Activated CD4-positive, alpha-beta T cell treated with anti-CD3 and anti-CD28 coated beads, Interleukin-2, amount 10 ng/mL, durations not matched to agents 7 days and 5 days (primary cell): Measurements from ENCODE around the gene RAD51B. TPM values are rescaled to one million over a fixed set of nuclear protein-coding genes. Genes with fewer than 3 reads are reported as not detected.

Source experiments
- CTCF ChIA-PET: fragments of 350-600 bp; sonication (Branson Sonifier 250); formaldehyde crosslinking; loops from one replicate; lab custom pipeline; 2021; ENCODE audit warnings: antibody characterized with exemption; lab: Charles Lee
- POLR2A ChIA-PET: fragments of 350-600 bp; sonication (Branson Sonifier 250); formaldehyde crosslinking; loops from one replicate; lab custom pipeline; 2021; ENCODE audit warnings: antibody characterized with exemption; lab: Charles Lee
- DNase-seq: peaks from one replicate; pipeline ENCODE4 v3.0.0-alpha.2; 2020
- H3K27ac Mint-ChIP-seq: one replicate; pipeline ENCODE4 v1.8.0; 2021; ENCODE audit warnings: mild to moderate bottlenecking, moderate library complexity, mixed read lengths
- H3K27me3 Mint-ChIP-seq: one replicate; pipeline ENCODE4 v1.8.0; 2021; ENCODE audit warnings: mixed read lengths
- H3K36me3 Mint-ChIP-seq: one replicate; pipeline ENCODE4 v1.8.0; 2021; ENCODE audit warnings: low read depth, mixed read lengths
- H3K4me1 Mint-ChIP-seq: one replicate; pipeline ENCODE4 v1.8.0; 2021; ENCODE audit warnings: mixed read lengths
- H3K4me3 Mint-ChIP-seq: one replicate; pipeline ENCODE4 v1.8.0; 2021; ENCODE audit warnings: mild to moderate bottlenecking, moderate library complexity, mixed read lengths
- H3K9me3 Mint-ChIP-seq: one replicate; pipeline ENCODE4 v1.8.0; 2021; ENCODE audit warnings: mixed read lengths
- total RNA-seq, 2 experiments: library from RNA; stranded (reverse); gene quantifications; one replicate each; pipeline ENCODE4 v1.2.3, GENCODE V29; 2021

Gene RAD51B
- total RNA-seq, 2 experiments from 2014 or later: 20.6 to 30.3 TPM

DNA sequence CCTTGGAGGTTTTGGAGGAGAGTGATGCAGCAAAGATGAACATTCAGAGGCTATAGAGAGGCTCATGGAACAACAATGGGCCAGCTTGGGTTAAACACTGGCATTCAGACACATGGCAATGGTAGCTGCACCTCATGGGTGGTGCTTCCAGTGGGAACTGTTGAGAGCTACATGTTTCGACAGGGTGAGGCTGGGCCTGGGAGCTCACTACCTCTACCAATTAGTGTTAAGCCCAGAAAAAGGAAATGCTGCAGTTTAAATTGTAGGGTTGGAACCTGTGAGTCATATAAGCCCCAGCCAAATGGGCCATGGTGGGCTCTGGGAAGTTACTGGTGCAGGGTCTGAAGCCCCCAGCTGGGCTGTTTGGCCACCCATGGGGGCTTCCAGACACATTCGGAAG, 693.6 kb downstream of the RAD51B start:
- Mint-ChIP-seq H3K27me3 (no peaks in the 10 kb centered on the region), H3K4me3 (no peak overlapping the region), H3K9me3 (no peaks in the 10 kb centered on the region), H3K27ac (no peak overlapping the region), H3K4me1 (peaks cover 23% of the 10 kb centered on the region), H3K36me3 (peaks cover 5% of the 10 kb centered on the region)
- POLR2A ChIA-PET: no interaction called here
- DNase-seq: no peak
- CTCF ChIA-PET: interaction anchor here (1.1 kb wide), 1 partner anchor 9 kb away, joined by 5 read pairs; no protein-coding TSS in a partner anchor

DNA sequence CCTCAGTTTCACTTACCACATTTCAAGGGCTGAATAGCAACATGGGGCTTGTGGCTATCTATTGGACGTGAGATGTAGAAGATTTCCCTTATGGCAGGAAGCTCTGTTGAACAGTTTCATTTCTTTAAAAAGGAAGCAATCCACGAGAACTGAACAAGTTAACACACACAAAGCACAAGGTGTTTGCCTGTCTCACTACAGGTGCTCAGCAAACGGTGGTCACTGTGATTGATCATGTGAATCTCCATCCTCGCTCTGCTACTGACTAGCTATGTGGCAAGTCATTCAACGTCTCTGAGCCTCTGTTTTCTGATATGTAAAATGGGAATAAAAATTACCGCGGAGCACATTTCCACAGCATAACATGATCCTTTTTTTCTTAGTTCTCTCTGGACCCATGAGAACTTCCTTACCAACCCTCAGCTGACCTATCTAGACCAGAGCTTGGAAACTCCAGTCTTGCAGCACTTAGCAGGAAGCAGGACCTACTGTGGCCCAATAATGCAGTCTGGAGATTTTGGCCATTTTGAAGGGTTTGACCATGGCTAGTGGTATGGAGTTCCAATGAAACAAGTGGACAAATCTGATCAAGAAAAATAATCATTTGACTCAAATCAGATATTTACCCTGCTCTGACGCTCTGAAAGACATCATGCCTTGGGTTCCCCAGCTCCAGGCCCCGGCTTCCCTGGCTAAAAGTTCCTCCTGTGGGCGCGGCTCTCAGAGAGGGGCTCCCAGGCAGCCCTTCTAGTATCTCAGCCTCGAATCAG, 694.4 kb downstream of the RAD51B start:
- Mint-ChIP-seq H3K9me3 (no peaks in the 10 kb centered on the region), H3K27me3 (no peaks in the 10 kb centered on the region), H3K36me3 (peaks cover under 1% of the 10 kb centered on the region), H3K27ac (no peak overlapping the region), H3K4me3 (no peak overlapping the region), H3K4me1 (peaks cover 18% of the 10 kb centered on the region)
- ChIA-PET POLR2A (interaction anchor here (0.7 kb wide), 1 partner anchor 145 kb away, joined by 3 read pairs; no protein-coding TSS in a partner anchor), CTCF (no interaction called here)
- DNase-seq: no peak

DNA sequence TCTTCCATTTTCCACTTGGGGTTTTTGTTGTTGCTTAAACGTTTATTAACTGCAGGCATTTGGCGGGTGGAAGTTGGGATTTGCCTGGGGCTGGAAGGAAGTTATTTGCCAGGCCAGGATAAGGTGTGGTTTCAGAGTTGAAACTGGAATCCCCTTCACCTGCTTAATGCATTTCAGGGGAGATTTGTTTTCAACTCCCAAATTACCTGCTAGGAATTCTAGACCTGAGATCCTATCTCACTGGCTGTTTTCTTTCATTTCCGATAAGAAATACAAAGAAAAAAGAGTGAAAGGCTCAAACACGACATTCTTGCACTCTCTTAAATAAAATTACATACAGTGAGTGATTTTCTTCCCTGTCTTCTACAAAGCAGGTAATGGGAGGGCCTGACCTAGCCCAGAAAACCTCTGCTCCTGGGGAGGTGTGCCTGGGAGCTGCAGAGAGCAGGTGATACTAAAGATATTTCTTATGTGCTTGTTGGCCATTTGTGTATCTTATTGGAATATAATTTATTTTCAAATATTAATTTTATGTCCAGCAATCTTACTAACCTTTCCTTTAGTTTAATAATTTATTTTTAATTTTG, 695.1 kb downstream of the RAD51B start:
- no peak for DNase-seq
- Mint-ChIP-seq H3K36me3 (no peaks in the 10 kb centered on the region), H3K4me1 (peaks cover 22% of the 10 kb centered on the region), H3K9me3 (no peaks in the 10 kb centered on the region), H3K27me3 (no peaks in the 10 kb centered on the region), H3K4me3 (no peak overlapping the region), H3K27ac (no peak overlapping the region)
- CTCF ChIA-PET: no interaction called here
- POLR2A ChIA-PET: no interaction called here

DNA sequence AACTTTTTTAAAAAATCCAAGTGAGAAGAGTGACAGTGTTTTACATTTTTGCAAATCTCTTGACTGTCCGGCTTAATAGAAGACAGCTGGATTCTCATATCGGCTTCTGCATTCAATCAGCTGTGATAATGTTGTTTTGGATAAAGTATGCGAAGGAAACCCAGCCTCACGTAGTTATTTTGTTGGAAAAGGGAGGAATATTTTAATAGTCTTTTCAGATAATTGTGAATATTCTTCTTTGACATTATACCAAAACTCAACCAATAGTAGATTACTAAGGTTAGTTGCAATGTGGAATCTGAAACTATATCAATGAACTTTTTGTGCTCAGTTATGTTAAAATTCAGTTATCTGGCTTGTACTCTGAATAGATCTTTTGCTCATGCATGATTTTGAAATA, 696.8 kb downstream of the RAD51B start:
- no peaks in the 10 kb centered on the region for H3K36me3 Mint-ChIP-seq
- ChIA-PET CTCF (interaction anchor here (0.5 to 1.1 kb wide), 3 partner anchors 40 to 564 kb away, joined by 3 to 4 read pairs (median 3); no protein-coding TSS in a partner anchor), POLR2A (no interaction called here)
- DNase-seq: no peak
- no peak overlapping the region for H3K27ac Mint-ChIP-seq
- H3K9me3 Mint-ChIP-seq: no peaks in the 10 kb centered on the region
- H3K4me3 Mint-ChIP-seq: no peak overlapping the region
- no peaks in the 10 kb centered on the region for H3K27me3 Mint-ChIP-seq
- H3K4me1 Mint-ChIP-seq: peaks cover 24% of the 10 kb centered on the region

DNA sequence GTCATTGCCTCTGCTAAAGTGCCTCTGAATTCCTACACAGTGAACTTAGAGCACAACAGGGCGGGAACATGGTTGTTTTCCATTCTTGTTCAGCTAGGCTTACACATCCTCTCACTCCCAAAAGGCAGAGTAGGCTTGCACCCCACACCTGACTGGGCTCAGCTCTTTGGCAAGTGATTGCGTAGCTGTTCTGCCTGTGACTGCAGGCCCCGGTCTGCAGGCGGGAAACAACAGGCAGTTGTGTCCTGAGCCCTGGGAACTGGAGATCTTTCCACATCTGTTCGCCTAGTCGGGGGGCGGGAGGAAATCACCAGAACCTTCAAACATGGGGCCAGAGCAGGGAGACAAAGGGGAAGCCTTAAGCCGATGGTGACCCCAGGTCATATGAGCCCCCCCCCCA, 698.6 kb downstream of the RAD51B start:
- DNase-seq: no peak
- POLR2A ChIA-PET: no interaction called here
- H3K4me1 Mint-ChIP-seq: peaks cover 17% of the 10 kb centered on the region
- no peaks in the 10 kb centered on the region for H3K36me3 Mint-ChIP-seq
- H3K27me3 Mint-ChIP-seq: no peaks in the 10 kb centered on the region
- CTCF ChIA-PET: interaction anchor here (1.5 kb wide), 2 partner anchors 10 to 11 kb away, joined by 3 to 4 read pairs; no protein-coding TSS in a partner anchor
- no peaks in the 10 kb centered on the region for H3K9me3 Mint-ChIP-seq
- H3K4me3 Mint-ChIP-seq: no peak overlapping the region
- H3K27ac Mint-ChIP-seq: no peak overlapping the region

DNA sequence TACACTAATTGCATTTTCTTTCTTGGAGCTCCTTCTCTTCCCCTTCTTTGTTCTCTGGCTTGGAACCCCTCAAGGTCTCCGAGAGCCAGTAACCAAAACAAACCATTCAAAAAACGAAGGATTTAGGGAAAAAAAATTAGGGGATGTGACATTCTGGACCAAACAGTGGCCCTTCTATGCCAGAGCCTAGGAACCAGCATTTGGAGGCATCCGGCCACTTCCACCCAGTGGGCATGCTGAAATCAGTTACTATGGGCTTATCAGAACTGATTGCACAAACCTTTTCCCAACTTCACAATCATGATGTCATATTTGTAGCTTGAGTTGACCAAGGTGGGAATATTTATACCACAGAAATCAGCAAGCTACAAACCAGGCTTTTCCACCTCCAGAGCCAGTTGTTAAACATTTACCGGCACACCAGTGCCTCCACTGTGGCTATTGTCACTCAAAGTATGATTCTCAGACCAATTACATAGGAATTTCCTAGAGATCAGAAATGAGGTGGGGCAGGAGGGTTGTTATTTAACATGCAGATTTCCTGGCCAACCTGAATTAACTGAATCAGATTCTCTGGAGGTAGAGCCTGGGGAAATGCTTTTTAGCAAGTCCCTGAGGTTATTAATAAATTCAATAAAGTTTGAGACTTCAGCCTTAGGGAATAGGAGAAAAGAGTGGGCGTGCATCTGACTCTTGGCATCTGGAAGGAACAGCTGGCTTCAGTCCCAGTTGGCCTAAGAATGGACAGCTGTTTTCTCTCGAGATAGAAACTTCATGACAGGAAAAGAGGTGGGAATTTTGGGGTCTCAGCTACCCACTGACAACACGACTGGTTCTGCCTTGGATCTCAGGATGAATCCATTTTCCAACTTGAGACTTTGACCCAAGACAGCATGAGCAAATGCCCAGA, 699.4 kb downstream of the RAD51B start:
- Mint-ChIP-seq H3K4me1 (peaks cover 8% of the 10 kb centered on the region), H3K27me3 (no peaks in the 10 kb centered on the region), H3K9me3 (no peaks in the 10 kb centered on the region), H3K27ac (no peak overlapping the region), H3K4me3 (no peak overlapping the region), H3K36me3 (no peaks in the 10 kb centered on the region)
- POLR2A ChIA-PET: no interaction called here
- CTCF ChIA-PET: interaction anchor here (1.5 kb wide), 2 partner anchors 10 to 11 kb away, joined by 3 to 4 read pairs; no protein-coding TSS in a partner anchor
- no peak for DNase-seq

DNA sequence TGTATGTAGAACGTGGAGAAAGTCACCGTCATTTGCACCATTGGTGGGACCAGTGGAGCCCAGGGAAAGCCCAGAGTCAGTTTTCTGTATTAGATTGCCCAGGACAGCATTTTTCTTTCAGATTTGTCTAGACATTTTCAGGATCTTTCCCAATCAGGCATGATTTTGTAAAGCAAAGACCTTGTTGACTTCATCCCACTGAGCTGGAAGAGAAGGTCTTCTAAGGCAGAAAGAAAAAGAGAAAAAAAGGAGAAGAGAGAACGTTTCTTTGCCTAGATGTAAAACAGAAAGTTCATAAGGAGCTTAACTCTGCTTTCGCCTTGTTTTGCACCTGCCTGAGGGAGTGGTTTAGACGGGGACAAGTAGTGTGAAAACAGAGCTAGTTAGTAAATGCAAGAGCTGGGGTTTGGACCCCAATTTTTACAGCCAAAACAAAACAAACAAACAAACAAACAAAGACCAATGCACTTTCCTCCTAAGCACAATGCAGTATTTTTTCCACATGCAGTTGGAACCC, 700.1 kb downstream of the RAD51B start:
- H3K4me1 Mint-ChIP-seq: peaks cover 6% of the 10 kb centered on the region
- H3K27me3 Mint-ChIP-seq: no peaks in the 10 kb centered on the region
- no peak overlapping the region for H3K27ac Mint-ChIP-seq
- H3K4me3 Mint-ChIP-seq: no peak overlapping the region
- peaks cover under 1% of the 10 kb centered on the region for H3K9me3 Mint-ChIP-seq
- no peaks in the 10 kb centered on the region for H3K36me3 Mint-ChIP-seq
- DNase-seq: no peak
- POLR2A ChIA-PET: no interaction called here
- CTCF ChIA-PET: interaction anchor here (1.5 kb wide), 2 partner anchors 10 to 11 kb away, joined by 3 to 4 read pairs; no protein-coding TSS in a partner anchor

DNA sequence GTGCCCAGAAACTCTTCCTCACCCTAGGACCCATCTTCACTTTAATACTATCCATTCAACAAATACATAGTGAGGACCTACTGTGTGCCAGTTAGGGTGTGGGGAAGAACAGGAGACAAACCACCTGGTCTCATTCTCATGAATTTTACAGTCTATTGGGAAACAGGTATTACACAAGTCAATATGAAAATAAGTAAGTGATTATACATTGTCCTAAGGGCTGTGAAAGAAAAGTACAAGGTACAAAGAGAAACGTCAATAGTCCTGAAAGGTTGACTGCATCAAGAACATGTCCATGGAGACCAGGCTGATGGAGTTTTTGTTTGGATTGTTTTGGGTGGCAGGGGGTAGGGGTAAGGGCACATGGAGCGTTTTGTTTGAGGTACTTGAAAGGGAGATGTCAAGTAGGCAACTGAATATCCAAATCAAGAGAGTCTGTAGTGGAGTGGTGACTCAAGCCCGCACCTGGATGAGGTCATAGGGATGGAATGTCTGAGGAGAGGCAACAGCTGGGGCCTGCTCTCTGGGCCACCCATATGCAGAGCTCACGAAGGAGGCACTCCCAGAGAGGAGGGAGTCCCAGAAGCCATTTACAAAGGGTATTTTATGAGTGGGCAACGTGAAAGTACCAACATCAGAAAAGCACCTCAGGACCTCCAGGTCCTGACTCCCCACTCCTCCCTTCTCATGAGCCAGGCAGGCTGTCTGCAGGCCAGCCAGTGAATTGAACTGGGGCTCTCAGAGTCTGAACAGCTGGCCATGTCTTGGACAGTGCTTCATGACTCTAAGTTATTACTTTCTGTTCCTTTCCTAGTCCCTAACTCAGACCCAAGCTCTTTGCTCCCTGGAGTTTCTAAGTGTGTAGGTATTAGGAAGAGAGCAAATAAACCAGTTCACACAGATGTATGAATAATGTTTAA, 701.3 kb downstream of the RAD51B start:
- no peaks in the 10 kb centered on the region for H3K27me3 Mint-ChIP-seq
- H3K27ac Mint-ChIP-seq: no peak overlapping the region
- ChIA-PET POLR2A (no interaction called here), CTCF (interaction anchor here (0.5 to 1.8 kb wide), 5 partner anchors 8 to 460 kb away, joined by 3 to 5 read pairs (median 3); no protein-coding TSS in a partner anchor)
- H3K4me3 Mint-ChIP-seq: no peak overlapping the region
- H3K4me1 Mint-ChIP-seq: peaks cover 6% of the 10 kb centered on the region
- DNase-seq: no peak
- H3K9me3 Mint-ChIP-seq: peaks cover 3% of the 10 kb centered on the region
- H3K36me3 Mint-ChIP-seq: no peaks in the 10 kb centered on the region

DNA sequence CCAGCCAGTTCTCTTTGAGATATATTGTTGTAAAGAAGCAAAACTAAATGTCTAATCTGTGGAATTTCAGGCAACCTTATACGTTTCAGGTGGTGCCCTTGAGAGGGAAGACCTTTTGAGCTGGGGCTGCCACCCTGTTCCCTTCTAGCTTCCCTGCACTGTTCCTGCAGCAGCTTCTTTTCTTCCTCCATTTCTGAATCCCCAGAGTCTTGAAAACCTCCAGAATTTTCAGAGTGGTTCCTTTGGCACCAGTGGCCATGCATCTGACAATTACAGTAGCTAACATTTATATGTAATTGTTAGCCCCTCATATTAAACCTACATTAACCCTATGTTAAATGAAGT, 702.0 kb downstream of the RAD51B start:
- DNase-seq: no peak
- Mint-ChIP-seq H3K27ac (no peak overlapping the region), H3K36me3 (no peaks in the 10 kb centered on the region), H3K4me3 (no peak overlapping the region), H3K4me1 (peaks cover 6% of the 10 kb centered on the region), H3K27me3 (no peaks in the 10 kb centered on the region), H3K9me3 (peaks cover 3% of the 10 kb centered on the region)
- POLR2A ChIA-PET: no interaction called here
- CTCF ChIA-PET: interaction anchor here (0.6 to 1.8 kb wide), 4 partner anchors 8 to 461 kb away, joined by 3 to 5 read pairs (median 3); no protein-coding TSS in a partner anchor

DNA sequence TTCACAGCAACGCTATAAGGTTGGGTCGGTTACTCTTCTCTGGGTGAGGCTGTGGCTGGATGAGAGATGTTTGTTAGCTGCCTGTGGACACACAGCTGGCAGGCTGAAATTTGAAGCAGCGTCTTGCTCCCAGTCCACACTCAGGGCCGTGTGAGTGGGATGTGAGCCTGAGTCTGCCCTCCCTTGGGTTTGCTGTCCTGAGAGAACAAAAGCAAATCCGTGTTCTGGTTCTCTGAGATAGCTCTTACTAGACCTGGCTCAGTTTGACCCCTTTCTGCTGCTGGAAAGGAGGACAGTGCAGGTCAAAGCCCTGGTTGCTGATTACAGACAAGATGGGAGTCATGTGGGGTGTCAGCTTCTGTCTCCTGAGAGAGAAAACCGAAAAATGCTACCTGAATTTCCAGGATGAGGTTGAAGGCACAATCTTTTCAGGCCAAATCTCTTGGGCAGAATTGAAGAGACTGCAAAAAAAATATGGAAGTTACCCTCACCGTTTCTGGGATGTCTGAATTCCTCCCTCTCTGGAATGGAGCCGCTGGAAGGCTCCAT, 702.5 kb downstream of the RAD51B start:
- CTCF ChIA-PET: interaction anchor here (0.6 to 1.8 kb wide), 4 partner anchors 8 to 461 kb away, joined by 3 to 5 read pairs (median 3); no protein-coding TSS in a partner anchor
- Mint-ChIP-seq H3K27me3 (no peaks in the 10 kb centered on the region), H3K4me1 (peaks cover 6% of the 10 kb centered on the region), H3K4me3 (no peak overlapping the region), H3K27ac (no peak overlapping the region), H3K9me3 (peaks cover 3% of the 10 kb centered on the region), H3K36me3 (no peaks in the 10 kb centered on the region)
- DNase-seq: no peak
- POLR2A ChIA-PET: no interaction called here

DNA sequence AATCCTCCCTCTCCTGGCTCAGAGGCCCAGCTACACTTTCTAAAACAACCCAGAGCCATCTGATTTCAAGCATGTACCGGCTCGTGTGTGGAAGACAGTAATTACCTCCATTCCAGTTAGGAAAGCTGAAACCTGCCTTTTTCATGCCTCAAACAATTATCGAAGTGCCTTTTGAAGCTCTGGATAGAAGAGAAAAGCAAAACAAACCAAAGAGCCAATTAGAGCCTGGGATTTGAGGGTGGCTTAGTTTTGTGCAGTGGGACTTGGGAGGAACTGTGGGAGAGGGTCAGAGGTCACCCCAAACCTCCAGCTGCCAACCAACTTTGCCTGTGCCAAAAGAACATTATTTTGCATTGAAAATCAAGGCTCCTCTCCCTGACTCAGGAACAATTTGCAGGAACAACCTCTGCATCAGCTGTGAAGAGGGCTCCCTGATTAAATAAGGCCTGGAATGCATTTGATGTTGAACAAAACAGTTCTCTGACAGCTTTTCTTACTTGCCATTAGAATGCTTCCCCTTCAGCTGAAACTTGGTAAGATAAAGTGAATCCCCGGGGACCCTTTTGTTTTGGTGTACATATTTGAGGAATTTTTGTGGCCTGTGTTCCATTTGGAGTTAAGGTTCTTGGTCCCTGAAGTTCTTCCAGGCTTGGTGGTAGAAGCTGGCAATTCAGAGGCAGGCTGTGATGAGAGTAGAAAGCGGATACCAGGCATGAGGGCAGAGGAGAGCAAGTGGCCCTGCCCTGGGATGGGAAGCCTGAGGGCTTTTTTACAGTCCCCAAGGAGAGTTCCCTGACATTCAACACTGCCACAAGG, 703.1 kb downstream of the RAD51B start:
- Mint-ChIP-seq H3K27me3 (no peaks in the 10 kb centered on the region), H3K4me3 (no peak overlapping the region), H3K9me3 (peaks cover 3% of the 10 kb centered on the region), H3K27ac (no peak overlapping the region), H3K36me3 (no peaks in the 10 kb centered on the region), H3K4me1 (peaks cover 6% of the 10 kb centered on the region)
- POLR2A ChIA-PET: no interaction called here
- CTCF ChIA-PET: interaction anchor here (0.5 to 1.8 kb wide), 3 partner anchors 10 to 267 kb away, joined by 3 to 5 read pairs (median 3); no protein-coding TSS in a partner anchor
- no peak for DNase-seq
